ENCODE measurements around the gene PAX1. TPM values are rescaled to one million over a fixed set of nuclear protein-coding genes. Genes with fewer than 3 reads are reported as not detected.

The PAX1 gene
- total RNA-seq, 1 donor from 2014 or later, result not detected

DNA sequence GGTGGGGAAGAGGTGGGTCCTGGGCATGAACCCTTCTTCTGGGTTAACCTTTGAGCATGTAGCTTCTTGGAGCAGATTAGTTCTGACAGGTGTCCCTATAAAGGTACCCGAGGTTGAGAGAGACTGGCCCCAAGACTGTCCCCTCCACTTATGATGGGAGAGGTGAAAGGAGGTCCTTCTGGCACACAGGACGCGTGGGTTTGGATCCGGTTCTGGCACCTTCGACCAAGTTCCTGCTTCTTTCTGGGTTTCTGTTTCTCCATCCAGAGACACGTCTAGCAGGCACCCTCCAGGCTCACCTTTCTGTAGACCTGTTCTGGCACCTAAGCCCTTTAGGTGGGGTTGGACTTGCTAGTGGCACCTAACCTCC, 4.1 kb downstream of the PAX1 start:
- TF ChIP-seq, protein P1, sequence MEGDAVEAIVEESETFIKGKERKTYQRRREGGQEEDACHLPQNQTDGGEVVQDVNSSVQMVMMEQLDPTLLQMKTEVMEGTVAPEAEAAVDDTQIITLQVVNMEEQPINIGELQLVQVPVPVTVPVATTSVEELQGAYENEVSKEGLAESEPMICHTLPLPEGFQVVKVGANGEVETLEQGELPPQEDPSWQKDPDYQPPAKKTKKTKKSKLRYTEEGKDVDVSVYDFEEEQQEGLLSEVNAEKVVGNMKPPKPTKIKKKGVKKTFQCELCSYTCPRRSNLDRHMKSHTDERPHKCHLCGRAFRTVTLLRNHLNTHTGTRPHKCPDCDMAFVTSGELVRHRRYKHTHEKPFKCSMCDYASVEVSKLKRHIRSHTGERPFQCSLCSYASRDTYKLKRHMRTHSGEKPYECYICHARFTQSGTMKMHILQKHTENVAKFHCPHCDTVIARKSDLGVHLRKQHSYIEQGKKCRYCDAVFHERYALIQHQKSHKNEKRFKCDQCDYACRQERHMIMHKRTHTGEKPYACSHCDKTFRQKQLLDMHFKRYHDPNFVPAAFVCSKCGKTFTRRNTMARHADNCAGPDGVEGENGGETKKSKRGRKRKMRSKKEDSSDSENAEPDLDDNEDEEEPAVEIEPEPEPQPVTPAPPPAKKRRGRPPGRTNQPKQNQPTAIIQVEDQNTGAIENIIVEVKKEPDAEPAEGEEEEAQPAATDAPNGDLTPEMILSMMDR (IDR thresholded peaks at IDR 0.05), result no peak
- no peak for DNase-seq (ENCODE audit: extremely low spot score, unreplicated experiment)
- Mint-ChIP-seq H3K36me3 (ENCODE audit: unreplicated experiment) (peaks cover 3% of the 10 kb centered on the region), H3K4me3 (ENCODE audit: unreplicated experiment) (no peak overlapping the region), H3K4me1 (ENCODE audit: unreplicated experiment) (peaks cover 3% of the 10 kb centered on the region), H3K27ac (ENCODE audit: unreplicated experiment) (no peak overlapping the region), H3K27me3 (ENCODE audit: unreplicated experiment) (peaks cover 78% of the 10 kb centered on the region), H3K9me3 (ENCODE audit: unreplicated experiment) (no peaks in the 10 kb centered on the region)

DNA sequence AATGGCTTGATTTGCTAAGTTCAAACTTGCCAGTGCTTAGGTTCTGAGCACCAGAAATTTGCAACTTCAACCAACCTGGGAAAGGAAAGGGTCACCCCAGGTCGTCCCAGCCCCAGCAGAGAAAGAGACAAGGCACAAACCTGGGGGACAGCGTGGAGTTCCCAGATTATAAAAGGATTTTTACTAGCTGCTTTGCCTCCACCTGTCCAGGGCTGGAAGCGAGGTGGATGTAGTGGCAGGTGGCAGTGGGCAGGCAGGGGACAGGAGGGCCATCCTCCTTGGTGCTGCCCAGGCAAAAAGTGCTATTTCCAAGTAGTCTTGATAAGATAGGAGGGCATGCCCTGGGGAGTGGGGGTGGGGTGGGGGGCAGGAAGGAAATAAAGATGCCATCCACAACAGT, 4.9 kb downstream of the PAX1 start:
- H3K4me3 Mint-ChIP-seq (ENCODE audit: unreplicated experiment), result no peak overlapping the region
- DNase-seq (ENCODE audit: extremely low spot score, unreplicated experiment), result no peak
- H3K27ac Mint-ChIP-seq (ENCODE audit: unreplicated experiment), result no peak overlapping the region
- H3K4me1 Mint-ChIP-seq (ENCODE audit: unreplicated experiment), result no peaks in the 10 kb centered on the region
- H3K9me3 Mint-ChIP-seq (ENCODE audit: unreplicated experiment), result no peaks in the 10 kb centered on the region
- peaks cover 77% of the 10 kb centered on the region for H3K27me3 Mint-ChIP-seq (ENCODE audit: unreplicated experiment)
- no peaks in the 10 kb centered on the region for H3K36me3 Mint-ChIP-seq (ENCODE audit: unreplicated experiment)
- TF ChIP-seq, protein P1 (IDR thresholded peaks at IDR 0.05), result no peak

DNA sequence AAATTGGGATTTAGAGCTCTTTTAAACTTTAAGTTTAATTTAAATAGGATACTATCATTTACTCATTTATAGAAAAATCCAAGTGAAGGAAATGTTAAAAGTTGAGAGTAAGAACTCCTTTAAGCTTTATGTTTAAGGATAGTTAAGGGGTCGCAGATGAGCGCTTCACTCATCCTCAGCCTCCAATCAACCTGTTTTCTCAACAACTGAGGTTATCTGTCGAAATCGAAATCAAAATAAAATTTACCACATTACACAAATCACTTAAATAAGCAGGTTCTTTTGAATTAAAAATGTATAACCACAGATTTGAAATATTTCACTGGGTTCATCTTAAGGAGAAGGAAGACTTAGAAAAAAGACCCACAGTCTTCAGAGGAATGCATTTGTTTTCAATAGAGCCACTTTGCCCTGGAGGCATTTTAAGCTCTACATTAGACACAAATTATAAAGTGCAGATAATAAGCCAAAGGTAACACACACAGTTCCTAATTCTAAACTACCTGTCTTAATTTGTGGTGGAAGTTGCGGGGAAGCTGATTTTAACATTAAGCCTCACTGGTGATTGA, 5.5 kb downstream of the PAX1 start:
- Mint-ChIP-seq H3K36me3 (ENCODE audit: unreplicated experiment) (no peaks in the 10 kb centered on the region), H3K9me3 (ENCODE audit: unreplicated experiment) (no peaks in the 10 kb centered on the region), H3K4me3 (ENCODE audit: unreplicated experiment) (no peak overlapping the region), H3K4me1 (ENCODE audit: unreplicated experiment) (no peaks in the 10 kb centered on the region), H3K27ac (ENCODE audit: unreplicated experiment) (no peak overlapping the region), H3K27me3 (ENCODE audit: unreplicated experiment) (peaks cover 81% of the 10 kb centered on the region)
- TF ChIP-seq, protein P1 (IDR thresholded peaks at IDR 0.05), result no peak
- DNase-seq (ENCODE audit: extremely low spot score, unreplicated experiment), result no peak

DNA sequence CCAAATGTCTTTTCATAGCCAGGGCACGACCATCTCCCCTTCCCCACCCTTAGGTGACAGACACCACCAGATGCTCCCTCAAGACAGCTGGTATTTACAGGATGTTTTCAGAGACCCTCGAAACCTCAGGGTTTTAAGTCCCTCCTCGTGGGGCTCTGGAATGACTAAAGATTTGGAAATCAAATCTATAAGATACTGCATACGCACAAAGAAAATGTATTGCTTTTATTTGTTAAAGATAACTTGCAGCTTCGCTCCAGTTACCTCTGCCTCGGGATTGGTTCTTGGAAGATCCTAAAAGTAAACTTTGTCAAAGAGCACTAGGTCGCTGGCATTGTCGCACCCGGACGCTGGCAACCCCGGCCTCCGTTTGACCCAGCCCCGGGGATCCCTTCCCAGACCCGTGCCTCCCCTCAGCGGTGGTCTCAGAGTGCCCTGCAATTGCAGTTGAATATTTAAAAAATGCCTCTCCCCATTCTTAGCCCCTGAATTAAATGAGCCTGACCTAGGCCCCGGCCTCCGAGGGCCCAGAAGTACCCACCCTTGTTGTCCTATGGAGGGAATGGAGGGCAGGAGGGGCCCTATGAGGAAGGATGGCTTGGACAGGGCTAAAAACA, 7.1 kb downstream of the PAX1 start:
- Mint-ChIP-seq H3K27me3 (ENCODE audit: unreplicated experiment) (peaks cover 81% of the 10 kb centered on the region), H3K4me1 (ENCODE audit: unreplicated experiment) (no peaks in the 10 kb centered on the region), H3K36me3 (ENCODE audit: unreplicated experiment) (no peaks in the 10 kb centered on the region), H3K27ac (ENCODE audit: unreplicated experiment) (no peak overlapping the region), H3K4me3 (ENCODE audit: unreplicated experiment) (no peak overlapping the region), H3K9me3 (ENCODE audit: unreplicated experiment) (no peaks in the 10 kb centered on the region)
- TF ChIP-seq, protein P1 (IDR thresholded peaks at IDR 0.05), result no peak
- DNase-seq (ENCODE audit: extremely low spot score, unreplicated experiment), result no peak

DNA sequence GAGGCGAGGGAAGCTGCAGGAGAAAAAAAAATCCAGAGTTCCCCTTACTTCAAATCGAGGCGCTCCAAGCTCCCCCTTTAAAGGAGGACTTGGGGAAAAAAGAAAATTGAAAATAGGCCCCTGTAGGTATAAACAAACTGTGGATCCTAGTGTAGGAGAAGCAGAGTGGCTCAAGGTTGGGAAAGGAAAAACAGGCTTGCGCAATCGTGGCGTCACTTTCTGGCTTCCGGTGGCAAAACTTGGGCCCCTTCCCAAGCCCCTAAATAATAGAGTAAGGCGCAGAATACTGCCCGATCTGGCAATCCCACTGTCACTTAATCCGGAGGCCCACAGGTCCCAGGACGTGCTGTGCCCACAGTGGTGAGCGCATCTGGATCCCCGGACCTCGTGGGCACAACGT, 8.0 kb downstream of the PAX1 start:
- TF ChIP-seq, protein P1 (IDR thresholded peaks at IDR 0.05), result no peak
- Mint-ChIP-seq H3K9me3 (ENCODE audit: unreplicated experiment) (no peaks in the 10 kb centered on the region), H3K36me3 (ENCODE audit: unreplicated experiment) (no peaks in the 10 kb centered on the region), H3K4me3 (ENCODE audit: unreplicated experiment) (no peak overlapping the region), H3K27ac (ENCODE audit: unreplicated experiment) (no peak overlapping the region), H3K27me3 (ENCODE audit: unreplicated experiment) (peaks cover 77% of the 10 kb centered on the region), H3K4me1 (ENCODE audit: unreplicated experiment) (no peaks in the 10 kb centered on the region)
- DNase-seq (ENCODE audit: extremely low spot score, unreplicated experiment), result no peak

All from osteocyte (in vitro differentiated cells).